GM19395 (cell line): ENCODE results near the gene NOP16.

Experiments
- ATAC-seq: cut with Tn5 transposase; IDR thresholded peaks from one replicate; pipeline ENCODE4 v1.9.1; 2021; ENCODE audit warnings: mild to moderate bottlenecking, moderate library complexity; ENCODE audit not compliant: unreplicated experiment

The NOP16 gene

GRCh38 chr5:176388444-176389134 is at the start of gene NOP16, which contains the start of gene HIGD2A:
NOP16 (minus strand) TSS chr5:176388598; CDS start chr5:176388539, 59 bp downstream.
HIGD2A (plus strand) TSS chr5:176388751; CDS start chr5:176388820, 69 bp downstream.
- peak; percentile 91 for ATAC-seq

GRCh38 chr5:176436656-176437055 is 48.3 kb upstream of the NOP16 start:
- no peak for ATAC-seq

- ATAC-seq, result no peak
These were observed 44.3 kb upstream of the NOP16 start for GRCh38 chr5:176432707-176433106.

- ATAC-seq, result no peak
These were observed 41.6 kb upstream of the NOP16 start for GRCh38 chr5:176429972-176430371.

- no peak for ATAC-seq
These were observed 39.6 kb upstream of the NOP16 start for GRCh38 chr5:176427971-176428370.

GRCh38 chr5:176426876-176427275 is 38.5 kb upstream of the NOP16 start:
- no peak for ATAC-seq

- ATAC-seq, result no peak
These were observed 37.4 kb upstream of the NOP16 start for GRCh38 chr5:176425791-176426190.

GRCh38 chr5:176425138-176425537 is 36.7 kb upstream of the NOP16 start:
- no peak for ATAC-seq

GRCh38 chr5:176424181-176424580 is 35.8 kb upstream of the NOP16 start:
- no peak for ATAC-seq

- ATAC-seq, result no peak
These were observed 32.7 kb upstream of the NOP16 start for GRCh38 chr5:176420972-176421544.

GRCh38 chr5:176420086-176420485 is 31.7 kb upstream of the NOP16 start:
- ATAC-seq, result no peak

- no peak for ATAC-seq
These were observed 29.9 kb upstream of the NOP16 start for GRCh38 chr5:176418251-176418650.

GRCh38 chr5:176416965-176417364 is 28.6 kb upstream of the NOP16 start:
- ATAC-seq, result no peak

GRCh38 chr5:176415952-176416924 is 27.8 kb upstream of the NOP16 start, which contains the start of gene CLTB:
CLTB (minus strand) TSS chr5:176416539; CDS start chr5:176416363, 176 bp downstream.
- ATAC-seq, result peak; percentile 87

GRCh38 chr5:176415240-176415951 is 27.0 kb upstream of the NOP16 start:
- peak; percentile 5 for ATAC-seq

GRCh38 chr5:176414704-176415103 is 26.3 kb upstream of the NOP16 start:
- no peak for ATAC-seq

- no peak for ATAC-seq
These were observed 25.4 kb upstream of the NOP16 start for GRCh38 chr5:176413709-176414191.

- no peak for ATAC-seq
These were observed 24.8 kb upstream of the NOP16 start for GRCh38 chr5:176413255-176413565.

- ATAC-seq, result no peak
These were observed 24.3 kb upstream of the NOP16 start for GRCh38 chr5:176412517-176413254.
